SK-N-SH (cell line): ENCODE data around the gene RASGEF1B. TPM values are rescaled to one million over a fixed set of nuclear protein-coding genes. Genes with fewer than 3 reads are reported as not detected.

Experiments
- CTCF ChIA-PET: fragments of 300-600, 350-600 bp; formaldehyde crosslinking; extraction: SDS; loops from one replicate; lab custom pipeline; 2021; lab: Yijun Ruan, JAX
- POLR2A ChIA-PET: fragments of 350-600 bp; sonication (Branson Sonifier 250); formaldehyde crosslinking; extraction: SDS; loops from one replicate; lab custom pipeline; 2020; ENCODE audit warnings: antibody characterized with exemption, inconsistent platforms; lab: Yijun Ruan, JAX
- DNase-seq: peaks from one replicate; pipeline ENCODE4 v3.0.0; 2012
- H2AFZ ChIP-seq: fragments of 200-600 bp; sonication (generic); 2 replicates; pipeline ENCODE4 v1.8.1; 2016; ENCODE audit warnings: antibody characterized with exemption, mild to moderate bottlenecking, low read depth
- H3F3A ChIP-seq: fragments of 200-600 bp; sonication (generic); replicated peaks from 2 replicates; pipeline ENCODE3; 2016; ENCODE audit warnings: antibody characterized with exemption, mild to moderate bottlenecking; ENCODE audit not compliant: insufficient read depth
- H3K27ac ChIP-seq, 2 experiments: fragments of 200-500 bp in 1 of 2; fragments of 200-600 bp in 1 of 2; sonication (Bioruptor generic) in 1 of 2; sonication (generic), shearing (Covaris generic) in 1 of 2; 2 replicates each; pipeline versions ENCODE4 v1.5.1 to v1.6.1; 2014 to 2016; ENCODE audit warnings: low read depth in 2 of 2, inconsistent platforms in 1 of 2, low read length in 1 of 2, mild to moderate bottlenecking in 1 of 2, mixed read lengths in 1 of 2
- H3K27me3 ChIP-seq: fragments of 200-600 bp; sonication (generic), shearing (Covaris generic); 2 replicates; pipeline ENCODE4 v1.6.1; 2016; ENCODE audit warnings: mixed run types; ENCODE audit not compliant: insufficient read depth
- H3K36me3 ChIP-seq, 2 experiments: fragments of 200-500 bp in 1 of 2; fragments of 200-600 bp in 1 of 2; sonication (Bioruptor generic) in 1 of 2; sonication (generic) in 1 of 2; replicated peaks in 1 of 2; 2 replicates each; pipeline versions ENCODE3 to v1.5.1; 2014 to 2016; ENCODE audit warnings: low read length in 1 of 2, mild to moderate bottlenecking in 1 of 2; ENCODE audit not compliant: insufficient read depth in 2 of 2, control insufficient read depth in 1 of 2
- H3K4me1 ChIP-seq, 2 experiments: fragments of 200-500 bp in 1 of 2; fragments of 200-600 bp in 1 of 2; sonication (Bioruptor generic) in 1 of 2; sonication (generic), shearing (Covaris generic) in 1 of 2; 2 replicates each; pipeline versions ENCODE4 v1.5.1 to v1.6.1; 2014 to 2016; ENCODE audit warnings: low read depth in 1 of 2, low read length in 1 of 2, mixed run types in 1 of 2; ENCODE audit not compliant: insufficient read depth in 2 of 2, control insufficient read depth in 1 of 2
- H3K4me2 ChIP-seq: fragments of 200-600 bp; sonication (generic), shearing (Covaris generic); 2 replicates; pipeline ENCODE4 v1.6.1; 2017; ENCODE audit warnings: mixed run types
- H3K4me3 ChIP-seq, 2 experiments: fragments of 200-500 bp in 1 of 2; fragments of 200-600 bp in 1 of 2; sonication (Bioruptor generic) in 1 of 2; sonication (generic), shearing (Covaris generic) in 1 of 2; 2 replicates each; pipeline versions ENCODE4 v1.5.1 to v1.8.1; 2014 to 2016; ENCODE audit warnings: low read depth in 2 of 2, inconsistent platforms in 1 of 2, low read length in 1 of 2, mild to moderate bottlenecking in 1 of 2, mixed read lengths in 1 of 2, moderate library complexity in 1 of 2
- H3K79me2 ChIP-seq: fragments of 200-600 bp; sonication (generic); 2 replicates; pipeline ENCODE4 v1.8.1; 2017; ENCODE audit warnings: mild to moderate bottlenecking; ENCODE audit not compliant: insufficient read depth
- H3K9ac ChIP-seq: fragments of 200-600 bp; sonication (generic); 2 replicates; pipeline ENCODE4 v1.6.1; 2017; ENCODE audit warnings: mixed run types
- H3K9me2 ChIP-seq: fragments of 200-600 bp; sonication (generic); 2 replicates; pipeline ENCODE4 v1.6.1; 2017; ENCODE audit warnings: mixed run types
- H3K9me3 ChIP-seq: fragments of 200-600 bp; sonication (generic); 2 replicates; pipeline ENCODE4 v1.6.1; 2017; ENCODE audit warnings: mixed run types, mild to moderate bottlenecking, moderate library complexity
- H4K20me1 ChIP-seq: fragments of 200-600 bp; sonication (generic); 2 replicates; pipeline ENCODE4 v1.6.1; 2017; ENCODE audit warnings: mild to moderate bottlenecking, mixed run types; ENCODE audit not compliant: insufficient read depth
- CHD2 ChIP-seq: fragments of 150-350 bp; IDR thresholded peaks from 2 replicates; pipeline ENCODE4 v1.6.1; 2018; ENCODE audit warnings: low read length; ENCODE audit not compliant: partially characterized antibody
- EP300 ChIP-seq, 2 experiments: IDR thresholded peaks; 2 replicates each; pipeline versions ENCODE4 v1.4.0 to v1.6.1; 2012; ENCODE audit warnings: borderline replicate concordance in 1 of 2, low read depth in 1 of 2, low read length in 1 of 2
- EZH2phosphoT487 ChIP-seq: fragments of 200-600 bp; sonication (generic); IDR thresholded peaks from 2 replicates; pipeline ENCODE4 v1.6.1; 2017; ENCODE audit warnings: low read depth, mixed run types, mild to moderate bottlenecking, antibody characterized with exemption, moderate library complexity, borderline replicate concordance
- FOSL2 ChIP-seq: IDR thresholded peaks from 2 replicates; pipeline ENCODE4 v1.4.0; 2012; ENCODE audit warnings: low read depth, mild to moderate bottlenecking, moderate library complexity, borderline replicate concordance
- FOXJ3 ChIP-seq: sonication (generic); formaldehyde crosslinking; IDR thresholded peaks from 2 replicates; pipeline ENCODE4 v1.5.1; 2020; ENCODE audit warnings: mild to moderate bottlenecking, missing genetic modification reagents
- GABPA ChIP-seq: IDR thresholded peaks from 2 replicates; pipeline ENCODE4 v1.4.0; 2012; ENCODE audit warnings: low read depth, mild to moderate bottlenecking
- GATA2 ChIP-seq: sonication (generic); formaldehyde crosslinking; IDR thresholded peaks from 2 replicates; pipeline ENCODE4 v1.5.0; 2020; ENCODE audit warnings: mild to moderate bottlenecking, missing genetic modification reagents
- MEF2A ChIP-seq: IDR thresholded peaks from 2 replicates; pipeline ENCODE4 v1.4.0; 2012; ENCODE audit warnings: low read depth, borderline replicate concordance
- NFIC ChIP-seq: IDR thresholded peaks from 2 replicates; pipeline ENCODE4 v1.4.0; 2012; ENCODE audit warnings: borderline replicate concordance
- NRF1 ChIP-seq: IDR thresholded peaks from 2 replicates; pipeline ENCODE4 v1.6.1; 2012; ENCODE audit warnings: low read depth, mild to moderate bottlenecking, low read length
- RCOR1 ChIP-seq: fragments of 150-350 bp; IDR thresholded peaks from 2 replicates; pipeline ENCODE4 v1.6.1; 2017; ENCODE audit warnings: antibody characterized with exemption, low read length
- RFX5 ChIP-seq: IDR thresholded peaks from 2 replicates; pipeline ENCODE4 v1.6.1; 2012; ENCODE audit warnings: mild to moderate bottlenecking, improper control_type of control experiment, low read length
- SIN3A ChIP-seq: IDR thresholded peaks from 2 replicates; pipeline ENCODE4 v1.6.1; 2012; ENCODE audit warnings: low read depth, mild to moderate bottlenecking, low read length, moderate library complexity, borderline replicate concordance
- TAF1 ChIP-seq: IDR thresholded peaks from 2 replicates; pipeline ENCODE4 v1.6.1; 2012; ENCODE audit warnings: low read depth, mild to moderate bottlenecking, low read length, moderate library complexity, borderline replicate concordance
- TEAD4 ChIP-seq: IDR thresholded peaks from 2 replicates; pipeline ENCODE4 v1.4.0; 2012; ENCODE audit warnings: mild to moderate bottlenecking, borderline replicate concordance; ENCODE audit not compliant: insufficient read depth
- WGBS: methylation state at CpG from one replicate; pipeline ENCODE4 v1.1.6; 2017; ENCODE audit warnings: low lambda C conversion rate; 5-methylcytosine and 5-hydroxymethylcytosine counted together
- polyA plus RNA-seq, 3 experiments: library from polyadenylated mRNA; depleted of rRNA; stranded (reverse); fragments of >200 nt; gene quantifications; 2 replicates each; pipeline ENCODE4 v1.2.3, GENCODE V29; 2012
- TF ChIP-seq, protein P1 (sequence below): IDR thresholded peaks from 2 replicates; pipeline ENCODE4; 2012
- TF ChIP-seq, protein P2 (sequence below): fragments of 200-600 bp; sonication (generic); IDR thresholded peaks from 2 replicates; pipeline ENCODE4 v1.6.1; 2017; ENCODE audit warnings: antibody characterized with exemption, mild to moderate bottlenecking, moderate library complexity
- TF ChIP-seq, protein P3 (sequence below): IDR thresholded peaks from 2 replicates; pipeline ENCODE4 v1.4.0; 2012; ENCODE audit warnings: low read depth, borderline replicate concordance
- TF ChIP-seq, protein P4 (sequence below): IDR thresholded peaks from 2 replicates; pipeline ENCODE4 v1.4.0; 2012; ENCODE audit warnings: low read depth
- TF ChIP-seq, protein P5 (sequence below): fragments of 150-350 bp; IDR thresholded peaks from 2 replicates; pipeline ENCODE4 v1.6.1; 2016; ENCODE audit warnings: mild to moderate bottlenecking, low read depth, low read length

RASGEF1B gene
- polyA plus RNA-seq, 1 of the 3 experiments (the other 2 are of a cell fraction): not detected

DNA sequence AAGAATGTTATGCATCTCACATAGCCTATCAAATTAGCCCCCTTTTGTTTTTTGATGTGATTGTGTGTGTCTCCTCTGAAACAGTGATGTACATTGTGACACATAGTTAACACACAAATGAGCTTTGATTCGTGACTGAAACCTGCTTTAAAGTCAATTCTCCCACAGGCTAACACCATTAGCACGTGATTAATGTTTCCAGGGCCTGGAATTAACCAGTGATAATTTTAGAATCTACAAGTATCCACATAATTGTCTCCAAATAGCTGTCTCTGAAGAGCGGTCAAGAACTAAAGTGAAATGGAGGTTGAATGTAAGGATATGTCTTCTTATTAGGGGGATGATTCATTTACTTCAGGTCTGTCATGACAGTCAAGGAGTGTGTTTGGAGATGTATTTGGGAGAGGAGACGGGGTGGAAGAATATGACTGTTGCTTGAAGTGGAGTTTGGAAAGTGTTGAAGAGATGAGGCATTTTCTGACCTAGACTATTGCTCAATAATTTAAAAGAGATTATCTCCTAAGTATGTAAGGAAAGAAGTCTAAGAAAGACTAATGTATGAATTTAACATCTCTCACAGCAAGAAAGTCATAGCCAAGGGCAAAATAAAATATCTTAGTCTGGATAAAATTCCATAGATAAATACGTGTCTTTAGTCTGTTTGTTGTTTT is 13.7 kb upstream of the RASGEF1B start:
- no peaks in the 10 kb centered on the region for H3K79me2 ChIP-seq
- 5% methylated on average over 5 of the region's 5 CpGs for WGBS
- ChIA-PET CTCF (no interaction called here), POLR2A (no interaction called here)
- no peaks in the 10 kb centered on the region for H3K4me1 ChIP-seq
- no peak overlapping the region for H3K4me3 ChIP-seq
- no peaks in the 10 kb centered on the region for H3K36me3 ChIP-seq
- H3K9me2 ChIP-seq: no peaks in the 10 kb centered on the region
- H4K20me1 ChIP-seq: no peaks in the 10 kb centered on the region
- no peak for DNase-seq
- TF ChIP-seq TEAD4 (no peak), SIN3A (no peak), EZH2phosphoT487 (no peak), NFIC (no peak), FOSL2 (no peak), NRF1 (no peak), EP300 (IDR thresholded peaks at IDR 0.05; ENCODE audit: borderline replicate concordance in 1 of 2, low read depth in 1 of 2, low read length in 1 of 2) (no peak), GATA2 (no peak), TAF1 (no peak), RCOR1 (no peak)
- TF ChIP-seq, protein P1, sequence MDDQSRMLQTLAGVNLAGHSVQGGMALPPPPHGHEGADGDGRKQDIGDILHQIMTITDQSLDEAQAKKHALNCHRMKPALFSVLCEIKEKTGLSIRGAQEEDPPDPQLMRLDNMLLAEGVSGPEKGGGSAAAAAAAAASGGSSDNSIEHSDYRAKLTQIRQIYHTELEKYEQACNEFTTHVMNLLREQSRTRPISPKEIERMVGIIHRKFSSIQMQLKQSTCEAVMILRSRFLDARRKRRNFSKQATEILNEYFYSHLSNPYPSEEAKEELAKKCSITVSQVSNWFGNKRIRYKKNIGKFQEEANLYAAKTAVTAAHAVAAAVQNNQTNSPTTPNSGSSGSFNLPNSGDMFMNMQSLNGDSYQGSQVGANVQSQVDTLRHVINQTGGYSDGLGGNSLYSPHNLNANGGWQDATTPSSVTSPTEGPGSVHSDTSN: no peak
- TF ChIP-seq, protein P2, sequence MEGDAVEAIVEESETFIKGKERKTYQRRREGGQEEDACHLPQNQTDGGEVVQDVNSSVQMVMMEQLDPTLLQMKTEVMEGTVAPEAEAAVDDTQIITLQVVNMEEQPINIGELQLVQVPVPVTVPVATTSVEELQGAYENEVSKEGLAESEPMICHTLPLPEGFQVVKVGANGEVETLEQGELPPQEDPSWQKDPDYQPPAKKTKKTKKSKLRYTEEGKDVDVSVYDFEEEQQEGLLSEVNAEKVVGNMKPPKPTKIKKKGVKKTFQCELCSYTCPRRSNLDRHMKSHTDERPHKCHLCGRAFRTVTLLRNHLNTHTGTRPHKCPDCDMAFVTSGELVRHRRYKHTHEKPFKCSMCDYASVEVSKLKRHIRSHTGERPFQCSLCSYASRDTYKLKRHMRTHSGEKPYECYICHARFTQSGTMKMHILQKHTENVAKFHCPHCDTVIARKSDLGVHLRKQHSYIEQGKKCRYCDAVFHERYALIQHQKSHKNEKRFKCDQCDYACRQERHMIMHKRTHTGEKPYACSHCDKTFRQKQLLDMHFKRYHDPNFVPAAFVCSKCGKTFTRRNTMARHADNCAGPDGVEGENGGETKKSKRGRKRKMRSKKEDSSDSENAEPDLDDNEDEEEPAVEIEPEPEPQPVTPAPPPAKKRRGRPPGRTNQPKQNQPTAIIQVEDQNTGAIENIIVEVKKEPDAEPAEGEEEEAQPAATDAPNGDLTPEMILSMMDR: no peak
- H2AFZ ChIP-seq: no peak overlapping the region
- H3K9ac ChIP-seq: no peak overlapping the region
- no peak overlapping the region for H3K27ac ChIP-seq
- no peak overlapping the region for H3K4me2 ChIP-seq
- no peaks in the 10 kb centered on the region for H3F3A ChIP-seq
- no peaks in the 10 kb centered on the region for H3K9me3 ChIP-seq
- no peaks in the 10 kb centered on the region for H3K27me3 ChIP-seq

DNA sequence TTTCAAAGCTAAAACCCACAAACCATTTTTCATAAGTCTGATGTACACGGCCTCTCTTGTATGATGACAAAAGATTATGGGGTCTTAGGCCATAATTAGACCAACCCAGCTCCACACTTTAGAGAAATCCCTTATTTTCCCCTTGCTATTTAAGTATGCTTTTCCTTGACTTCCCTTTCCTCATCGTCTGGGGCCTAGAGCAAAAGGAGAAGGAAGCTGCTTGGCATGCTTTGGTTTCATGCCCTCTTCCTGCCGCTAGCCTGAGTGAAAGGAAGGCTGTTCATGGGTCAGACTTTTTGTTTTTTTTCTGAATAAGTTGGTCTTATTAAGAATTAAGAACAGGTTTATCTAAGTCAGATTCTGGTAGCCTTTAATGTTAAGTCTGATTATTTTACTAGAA is 10.6 kb upstream of the RASGEF1B start:
- H3K9me3 ChIP-seq: no peaks in the 10 kb centered on the region
- POLR2A ChIA-PET: no interaction called here
- H3F3A ChIP-seq: no peaks in the 10 kb centered on the region
- no peak overlapping the region for H2AFZ ChIP-seq
- no peaks in the 10 kb centered on the region for H3K4me1 ChIP-seq
- WGBS: 6% methylated on average over 3 of the region's 3 CpGs
- no peak overlapping the region for H3K9ac ChIP-seq
- no peaks in the 10 kb centered on the region for H3K36me3 ChIP-seq
- H4K20me1 ChIP-seq: no peaks in the 10 kb centered on the region
- no peaks in the 10 kb centered on the region for H3K9me2 ChIP-seq
- H3K27me3 ChIP-seq: no peaks in the 10 kb centered on the region; the same call in 1 of the 2 replicates
- no peak overlapping the region for H3K4me3 ChIP-seq
- no peak overlapping the region for H3K27ac ChIP-seq
- no peak for DNase-seq
- CTCF ChIA-PET: interaction anchor here (1.2 kb wide), 1 partner anchor 15 kb away, joined by 3 read pairs; no protein-coding TSS in a partner anchor
- no peak overlapping the region for H3K4me2 ChIP-seq
- H3K79me2 ChIP-seq: no peaks in the 10 kb centered on the region
- no peak for TF ChIP-seq RFX5
- TF ChIP-seq SIN3A: no peak
- TF ChIP-seq, protein P1: no peak
- TF ChIP-seq FOXJ3 (CRISPR knock-in tag): no peak
- TF ChIP-seq, protein P3, sequence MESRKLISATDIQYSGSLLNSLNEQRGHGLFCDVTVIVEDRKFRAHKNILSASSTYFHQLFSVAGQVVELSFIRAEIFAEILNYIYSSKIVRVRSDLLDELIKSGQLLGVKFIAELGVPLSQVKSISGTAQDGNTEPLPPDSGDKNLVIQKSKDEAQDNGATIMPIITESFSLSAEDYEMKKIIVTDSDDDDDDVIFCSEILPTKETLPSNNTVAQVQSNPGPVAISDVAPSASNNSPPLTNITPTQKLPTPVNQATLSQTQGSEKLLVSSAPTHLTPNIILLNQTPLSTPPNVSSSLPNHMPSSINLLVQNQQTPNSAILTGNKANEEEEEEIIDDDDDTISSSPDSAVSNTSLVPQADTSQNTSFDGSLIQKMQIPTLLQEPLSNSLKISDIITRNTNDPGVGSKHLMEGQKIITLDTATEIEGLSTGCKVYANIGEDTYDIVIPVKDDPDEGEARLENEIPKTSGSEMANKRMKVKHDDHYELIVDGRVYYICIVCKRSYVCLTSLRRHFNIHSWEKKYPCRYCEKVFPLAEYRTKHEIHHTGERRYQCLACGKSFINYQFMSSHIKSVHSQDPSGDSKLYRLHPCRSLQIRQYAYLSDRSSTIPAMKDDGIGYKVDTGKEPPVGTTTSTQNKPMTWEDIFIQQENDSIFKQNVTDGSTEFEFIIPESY: no peak
- no peak for TF ChIP-seq GATA2
- TF ChIP-seq, protein P4, sequence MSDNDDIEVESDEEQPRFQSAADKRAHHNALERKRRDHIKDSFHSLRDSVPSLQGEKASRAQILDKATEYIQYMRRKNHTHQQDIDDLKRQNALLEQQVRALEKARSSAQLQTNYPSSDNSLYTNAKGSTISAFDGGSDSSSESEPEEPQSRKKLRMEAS: no peak
- no peak for TF ChIP-seq GABPA
- TF ChIP-seq MEF2A: no peak
- TF ChIP-seq, protein P5, sequence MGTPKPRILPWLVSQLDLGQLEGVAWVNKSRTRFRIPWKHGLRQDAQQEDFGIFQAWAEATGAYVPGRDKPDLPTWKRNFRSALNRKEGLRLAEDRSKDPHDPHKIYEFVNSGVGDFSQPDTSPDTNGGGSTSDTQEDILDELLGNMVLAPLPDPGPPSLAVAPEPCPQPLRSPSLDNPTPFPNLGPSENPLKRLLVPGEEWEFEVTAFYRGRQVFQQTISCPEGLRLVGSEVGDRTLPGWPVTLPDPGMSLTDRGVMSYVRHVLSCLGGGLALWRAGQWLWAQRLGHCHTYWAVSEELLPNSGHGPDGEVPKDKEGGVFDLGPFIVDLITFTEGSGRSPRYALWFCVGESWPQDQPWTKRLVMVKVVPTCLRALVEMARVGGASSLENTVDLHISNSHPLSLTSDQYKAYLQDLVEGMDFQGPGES: no peak
- TF ChIP-seq CHD2: no peak
